Measurements from ENCODE around the gene ROCK2. TPM values are rescaled to one million over a fixed set of nuclear protein-coding genes. Genes with fewer than 3 reads are reported as not detected.

ROCK2 gene
- total and polyA plus RNA-seq, 2 experiments from 2014 or later = 34.5 to 59.6 TPM

DNA sequence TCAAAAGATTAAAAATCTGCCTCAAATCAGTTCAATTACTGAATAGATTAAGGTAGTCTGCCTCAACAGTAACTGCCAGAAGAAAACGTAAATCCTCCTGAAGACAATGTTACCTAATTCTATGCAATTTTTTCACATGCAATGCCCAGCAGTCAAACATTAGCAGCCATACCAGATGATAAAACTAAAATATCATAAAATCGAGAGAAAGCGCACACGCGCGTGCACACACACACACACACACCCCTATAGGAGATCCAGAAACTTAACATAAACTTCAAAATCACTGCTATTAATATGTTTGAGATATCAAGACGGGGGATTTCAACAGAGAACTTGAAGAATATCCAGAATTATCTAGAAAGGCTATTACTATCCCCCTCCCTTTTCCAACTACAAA, 32.9 kb downstream of the ROCK2 start:
- no peaks in the 10 kb centered on the region for H3K36me3 ChIP-seq (replicated peaks; ENCODE audit: insufficient read depth, low read depth)
- no peak overlapping the region for H3K4me2 ChIP-seq
- H4K20me1 ChIP-seq (ENCODE audit: insufficient read depth, poor library complexity, severe bottlenecking) = peaks cover 75% of the 10 kb centered on the region
- H3K4me3 ChIP-seq = no peak overlapping the region
- peaks cover 13% of the 10 kb centered on the region for H3K4me1 ChIP-seq (ENCODE audit: insufficient read depth)
- DNase-seq (ENCODE audit: low spot score) = no peak
- H3K9me2 ChIP-seq (replicated peaks; ENCODE audit: insufficient read depth) = no peaks in the 10 kb centered on the region
- no peak overlapping the region for H2AFZ ChIP-seq
- H3K27me3 ChIP-seq = no peaks in the 10 kb centered on the region
- H3K79me2 ChIP-seq = peaks cover 98% of the 10 kb centered on the region
- 82% methylated on average over 7 of the region's 7 CpGs for WGBS (ENCODE audit: low lambda C conversion rate, missing lambda C conversion rate)
- TF ChIP-seq, protein P1, sequence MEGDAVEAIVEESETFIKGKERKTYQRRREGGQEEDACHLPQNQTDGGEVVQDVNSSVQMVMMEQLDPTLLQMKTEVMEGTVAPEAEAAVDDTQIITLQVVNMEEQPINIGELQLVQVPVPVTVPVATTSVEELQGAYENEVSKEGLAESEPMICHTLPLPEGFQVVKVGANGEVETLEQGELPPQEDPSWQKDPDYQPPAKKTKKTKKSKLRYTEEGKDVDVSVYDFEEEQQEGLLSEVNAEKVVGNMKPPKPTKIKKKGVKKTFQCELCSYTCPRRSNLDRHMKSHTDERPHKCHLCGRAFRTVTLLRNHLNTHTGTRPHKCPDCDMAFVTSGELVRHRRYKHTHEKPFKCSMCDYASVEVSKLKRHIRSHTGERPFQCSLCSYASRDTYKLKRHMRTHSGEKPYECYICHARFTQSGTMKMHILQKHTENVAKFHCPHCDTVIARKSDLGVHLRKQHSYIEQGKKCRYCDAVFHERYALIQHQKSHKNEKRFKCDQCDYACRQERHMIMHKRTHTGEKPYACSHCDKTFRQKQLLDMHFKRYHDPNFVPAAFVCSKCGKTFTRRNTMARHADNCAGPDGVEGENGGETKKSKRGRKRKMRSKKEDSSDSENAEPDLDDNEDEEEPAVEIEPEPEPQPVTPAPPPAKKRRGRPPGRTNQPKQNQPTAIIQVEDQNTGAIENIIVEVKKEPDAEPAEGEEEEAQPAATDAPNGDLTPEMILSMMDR (IDR thresholded peaks at IDR 0.05; ENCODE audit: poor library complexity) = no peak
- TF ChIP-seq EZH2phosphoT487 (IDR thresholded peaks at IDR 0.05; ENCODE audit: low read depth, severe bottlenecking, unreplicated experiment) = no peak
- no peak for TF ChIP-seq EZH2 (IDR thresholded peaks at IDR 0.05; ENCODE audit: borderline replicate concordance)
- no peaks in the 10 kb centered on the region for H3K9me3 ChIP-seq (ENCODE audit: low read depth)
- H3K27ac ChIP-seq = no peak overlapping the region

DNA sequence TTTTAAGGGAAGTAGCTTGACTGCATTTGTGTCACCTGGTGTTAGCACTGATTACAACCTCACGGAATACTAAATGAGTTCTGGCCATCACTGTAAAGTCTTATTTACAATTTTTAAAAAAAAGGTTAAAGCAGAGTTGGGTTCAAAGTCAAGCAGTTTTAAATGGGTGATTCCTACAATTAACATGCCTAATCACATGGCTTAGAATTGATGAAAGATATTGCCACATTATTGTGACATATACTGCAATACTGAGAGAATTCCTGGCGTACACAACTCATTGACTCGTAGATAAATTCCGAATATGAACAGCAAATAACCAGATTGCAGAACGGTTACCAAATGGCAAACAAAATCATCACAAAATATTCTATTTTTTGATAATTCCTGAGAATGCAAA, 34.2 kb downstream of the ROCK2 start:
- no peaks in the 10 kb centered on the region for H3K9me3 ChIP-seq (ENCODE audit: low read depth)
- no peak overlapping the region for H3K27ac ChIP-seq
- no peak overlapping the region for H3K4me3 ChIP-seq
- no peaks in the 10 kb centered on the region for H3K36me3 ChIP-seq (replicated peaks; ENCODE audit: insufficient read depth, low read depth)
- no peak for DNase-seq (ENCODE audit: low spot score)
- H3K27me3 ChIP-seq = no peaks in the 10 kb centered on the region
- peaks cover 96% of the 10 kb centered on the region for H3K79me2 ChIP-seq
- H3K4me1 ChIP-seq (ENCODE audit: insufficient read depth) = peaks cover 16% of the 10 kb centered on the region
- H3K4me2 ChIP-seq = no peak overlapping the region
- H4K20me1 ChIP-seq (ENCODE audit: insufficient read depth, poor library complexity, severe bottlenecking) = peaks cover 80% of the 10 kb centered on the region
- H2AFZ ChIP-seq = no peak overlapping the region
- no peak for TF ChIP-seq EZH2phosphoT487 (IDR thresholded peaks at IDR 0.05; ENCODE audit: low read depth, severe bottlenecking, unreplicated experiment)
- TF ChIP-seq, protein P1 (IDR thresholded peaks at IDR 0.05; ENCODE audit: poor library complexity) = no peak
- TF ChIP-seq EZH2 (IDR thresholded peaks at IDR 0.05; ENCODE audit: borderline replicate concordance) = no peak
- no peaks in the 10 kb centered on the region for H3K9me2 ChIP-seq (replicated peaks; ENCODE audit: insufficient read depth)
- WGBS (ENCODE audit: low lambda C conversion rate, missing lambda C conversion rate) = 50% methylated on average over 5 of the region's 5 CpGs

GRCh38 chr2:11309706-11310105, 34.7 kb downstream of the ROCK2 start:
- no peak for DNase-seq (ENCODE audit: low spot score)
- Histone ChIP-seq H3K4me2 (no peak overlapping the region), H3K9me2 (replicated peaks; ENCODE audit: insufficient read depth) (no peaks in the 10 kb centered on the region), H3K36me3 (replicated peaks; ENCODE audit: insufficient read depth, low read depth) (no peaks in the 10 kb centered on the region), H3K9me3 (ENCODE audit: low read depth) (no peaks in the 10 kb centered on the region), H3K79me2 (peaks cover 96% of the 10 kb centered on the region), H3K27ac (no peak overlapping the region), H3K27me3 (no peaks in the 10 kb centered on the region), H3K4me1 (ENCODE audit: insufficient read depth) (peaks cover 16% of the 10 kb centered on the region), H3K4me3 (no peak overlapping the region), H4K20me1 (ENCODE audit: insufficient read depth, poor library complexity, severe bottlenecking) (peaks cover 80% of the 10 kb centered on the region), H2AFZ (no peak overlapping the region)
- 85% methylated on average over 5 of the region's 5 CpGs for WGBS (ENCODE audit: low lambda C conversion rate, missing lambda C conversion rate)
- no peak for TF ChIP-seq EZH2 (IDR thresholded peaks at IDR 0.05; ENCODE audit: borderline replicate concordance)
- TF ChIP-seq, protein P1 (IDR thresholded peaks at IDR 0.05; ENCODE audit: poor library complexity) = no peak
- TF ChIP-seq EZH2phosphoT487 (IDR thresholded peaks at IDR 0.05; ENCODE audit: low read depth, severe bottlenecking, unreplicated experiment) = no peak
